Parathyroid adenoma (tissue), 2 donors: Measurements from ENCODE around the gene DCAF5.

Source experiments
- H2AFZ ChIP-seq: fragments of 300-600 bp; sonication (generic); one replicate; pipeline ENCODE4 v1.7.0; 2017; ENCODE audit warnings: antibody characterized with exemption, mild to moderate bottlenecking
- H3K27ac ChIP-seq: fragments of 300-600 bp; sonication (generic); one replicate; pipeline ENCODE4 v1.7.0; 2017
- H3K27me3 ChIP-seq: fragments of 300-600 bp; sonication (generic); one replicate; pipeline ENCODE4 v1.7.0; 2017; ENCODE audit warnings: low read length; ENCODE audit not compliant: control insufficient read depth, insufficient read depth
- H3K36me3 ChIP-seq: fragments of 300-600 bp; sonication (generic); one replicate; pipeline ENCODE4 v1.7.0; 2017; ENCODE audit warnings: low read length; ENCODE audit not compliant: control insufficient read depth, insufficient read depth
- H3K4me1 ChIP-seq: fragments of 300-600 bp; sonication (generic); one replicate; pipeline ENCODE4 v1.7.0; 2017; ENCODE audit warnings: control low read depth
- H3K4me2 ChIP-seq: fragments of 300-600 bp; sonication (generic); one replicate; pipeline ENCODE4 v1.7.0; 2017; ENCODE audit warnings: low read length
- H3K4me3 ChIP-seq: fragments of 300-600 bp; sonication (generic); one replicate; pipeline ENCODE4 v1.7.0; 2017; ENCODE audit warnings: low read depth, low read length
- H3K79me2 ChIP-seq: fragments of 300-600 bp; sonication (generic); one replicate; pipeline ENCODE4 v1.7.0; 2017; ENCODE audit warnings: control low read depth
- H3K9ac ChIP-seq: fragments of 300-600 bp; sonication (generic); one replicate; pipeline ENCODE4 v1.7.0; 2017; ENCODE audit warnings: mild to moderate bottlenecking
- H3K9me3 ChIP-seq: fragments of 300-600 bp; sonication (generic); one replicate; pipeline ENCODE4 v1.7.0; 2017; ENCODE audit warnings: low read length; ENCODE audit not compliant: control insufficient read depth
- CTCF ChIP-seq: fragments of 300-600 bp; sonication (generic); IDR thresholded peaks from one replicate; pipeline ENCODE4 v1.7.0; 2017; ENCODE audit warnings: antibody characterized with exemption, mild to moderate bottlenecking
- donor health status: primary hyperparathyroidism.

Gene DCAF5

DNA sequence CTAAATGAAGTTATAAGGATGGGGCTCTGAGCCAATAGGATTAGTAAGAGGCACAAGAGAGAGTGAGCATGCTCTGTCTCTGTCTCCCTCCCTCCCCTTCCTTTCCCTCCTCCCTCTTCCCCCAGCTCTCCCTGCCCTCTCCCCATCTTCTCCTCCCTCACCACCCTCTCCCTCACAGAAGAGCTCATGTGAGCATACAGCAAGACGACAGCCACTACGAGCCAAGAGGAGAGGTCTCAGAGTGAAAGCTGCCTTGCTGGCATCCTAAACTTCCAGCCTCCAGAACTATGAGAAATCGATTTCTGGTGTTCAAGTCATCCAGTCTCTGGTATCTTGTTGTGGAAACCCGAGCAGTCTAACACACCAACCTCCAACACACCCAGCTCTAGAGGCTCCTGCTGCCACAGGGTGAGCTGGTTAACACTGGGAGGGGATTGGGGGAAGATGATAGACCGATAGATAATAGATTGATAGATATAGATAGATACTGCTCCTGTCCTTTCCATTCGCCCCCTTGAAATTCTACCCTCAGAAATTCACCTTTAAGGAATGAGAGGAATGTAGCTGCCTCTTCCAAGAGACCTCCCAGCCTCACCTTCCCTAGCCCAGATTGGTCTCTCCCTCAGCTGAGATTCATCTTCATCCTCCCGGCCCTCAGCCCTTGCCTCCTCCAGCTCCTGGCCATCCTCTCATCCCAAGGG is 148.0 kb downstream of the DCAF5 start:
- Histone ChIP-seq H2AFZ (no peak overlapping the region), H3K27ac (no peak overlapping the region), H3K79me2 (no peaks in the 10 kb centered on the region), H3K4me2 (no peak overlapping the region), H3K4me1 (no peaks in the 10 kb centered on the region), H3K36me3 (no peaks in the 10 kb centered on the region), H3K27me3 (no peaks in the 10 kb centered on the region), H3K9ac (no peak overlapping the region), H3K9me3 (no peaks in the 10 kb centered on the region), H3K4me3 (no peak overlapping the region)
- no peak for TF ChIP-seq CTCF

DNA sequence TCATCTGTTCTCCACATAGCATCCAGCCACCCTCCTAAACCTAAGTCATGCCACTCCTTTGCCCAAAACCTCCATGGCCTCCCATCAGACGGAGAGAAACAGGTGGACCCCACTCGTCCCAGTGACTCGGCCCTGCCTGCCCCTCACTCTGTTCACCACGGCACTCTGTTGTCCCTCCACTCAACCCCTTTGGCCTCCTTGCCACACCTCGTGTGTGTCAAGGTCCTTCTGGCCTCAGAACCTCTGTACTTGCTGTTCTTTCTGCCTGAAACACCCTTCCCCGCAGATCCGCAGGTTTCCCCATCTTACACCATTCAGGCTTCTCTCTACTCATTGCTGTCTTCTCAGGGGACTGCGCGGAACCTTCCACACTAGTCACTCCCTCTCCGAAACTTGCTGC is 149.3 kb downstream of the DCAF5 start:
- Histone ChIP-seq H2AFZ (no peak overlapping the region), H3K27ac (no peak overlapping the region), H3K4me1 (no peaks in the 10 kb centered on the region), H3K36me3 (no peaks in the 10 kb centered on the region), H3K9ac (no peak overlapping the region), H3K4me3 (no peak overlapping the region), H3K27me3 (no peaks in the 10 kb centered on the region), H3K79me2 (no peaks in the 10 kb centered on the region), H3K4me2 (no peak overlapping the region), H3K9me3 (no peaks in the 10 kb centered on the region)
- no peak for TF ChIP-seq CTCF

DNA sequence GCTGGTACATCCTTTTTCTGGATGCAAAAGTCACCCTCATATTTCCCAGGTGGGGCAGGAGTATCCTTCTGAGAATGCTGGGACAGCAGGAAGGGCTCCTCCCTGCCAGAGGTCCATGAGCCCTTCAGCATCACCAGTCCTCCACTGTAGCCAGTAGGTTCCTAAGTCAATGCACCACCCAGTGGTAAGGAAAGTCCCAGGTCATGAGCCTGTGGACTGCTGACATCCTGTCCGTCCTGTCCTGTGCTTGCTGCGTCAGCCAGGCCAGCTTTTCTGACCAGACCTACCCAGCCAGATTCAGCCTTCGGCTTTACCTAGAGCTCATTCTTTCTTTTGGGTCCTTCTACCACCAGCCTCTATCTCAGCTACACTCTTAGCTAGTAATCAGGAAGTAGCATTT is 150.8 kb downstream of the DCAF5 start:
- Histone ChIP-seq H3K27me3 (no peaks in the 10 kb centered on the region), H3K4me2 (no peak overlapping the region), H3K4me1 (no peaks in the 10 kb centered on the region), H3K4me3 (no peak overlapping the region), H2AFZ (no peak overlapping the region), H3K79me2 (no peaks in the 10 kb centered on the region), H3K36me3 (no peaks in the 10 kb centered on the region), H3K9me3 (no peaks in the 10 kb centered on the region), H3K27ac (no peak overlapping the region), H3K9ac (no peak overlapping the region)
- peak; percentile 9 for TF ChIP-seq CTCF

- H2AFZ ChIP-seq, result no peak overlapping the region
Measured at GRCh38 chr14:69001375-69001774, 151.5 kb downstream of the DCAF5 start.

More at GRCh38 chr14:69001375-69001774, 151.5 kb downstream of the DCAF5 start:
- no peaks in the 10 kb centered on the region for H3K9me3 ChIP-seq
- no peaks in the 10 kb centered on the region for H3K36me3 ChIP-seq
- no peak overlapping the region for H3K27ac ChIP-seq
- H3K4me1 ChIP-seq, result no peaks in the 10 kb centered on the region
- H3K4me3 ChIP-seq, result no peak overlapping the region
- no peak overlapping the region for H3K9ac ChIP-seq
- no peak overlapping the region for H3K4me2 ChIP-seq
- no peak for TF ChIP-seq CTCF
- H3K79me2 ChIP-seq, result no peaks in the 10 kb centered on the region
- H3K27me3 ChIP-seq, result no peaks in the 10 kb centered on the region
